Activated CD4-positive, alpha-beta T cell treated with anti-CD3 and anti-CD28 coated beads for 24 hours (primary cell): ENCODE measurements around the gene TAF1C.
"Not testable (repeated sequence)": the region's sequence is repeated elsewhere in the genome, so short reads cannot be mapped to it uniquely, and the experiment has no call there.

Experiments used
- DNase-seq, 2 donors: peaks; one replicate each; pipeline ENCODE4 v3.0.0-alpha.2; 2020; ENCODE audit warnings: low read depth in 2 of 2

Gene TAF1C

DNA sequence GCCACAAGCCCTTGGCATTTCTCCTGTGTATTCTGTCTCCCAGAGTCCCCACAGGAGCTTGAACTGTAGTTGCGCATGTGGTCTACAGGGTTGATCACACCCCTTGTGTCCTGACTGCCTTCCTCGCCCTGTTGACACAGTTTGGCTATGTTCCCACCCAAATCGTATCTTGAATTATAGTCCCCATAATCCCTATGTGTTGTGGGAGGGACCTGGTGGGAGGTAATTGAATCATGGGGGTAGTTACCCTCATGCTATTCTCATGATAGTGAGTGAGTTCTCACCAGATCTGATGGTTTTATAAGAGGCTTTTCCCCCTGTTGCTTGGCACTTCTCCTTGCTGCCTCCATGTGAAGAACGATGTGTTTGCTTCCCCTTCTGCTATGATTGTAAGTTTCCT is 25.3 kb upstream of the TAF1C start:
- DNase-seq: no peak

DNA sequence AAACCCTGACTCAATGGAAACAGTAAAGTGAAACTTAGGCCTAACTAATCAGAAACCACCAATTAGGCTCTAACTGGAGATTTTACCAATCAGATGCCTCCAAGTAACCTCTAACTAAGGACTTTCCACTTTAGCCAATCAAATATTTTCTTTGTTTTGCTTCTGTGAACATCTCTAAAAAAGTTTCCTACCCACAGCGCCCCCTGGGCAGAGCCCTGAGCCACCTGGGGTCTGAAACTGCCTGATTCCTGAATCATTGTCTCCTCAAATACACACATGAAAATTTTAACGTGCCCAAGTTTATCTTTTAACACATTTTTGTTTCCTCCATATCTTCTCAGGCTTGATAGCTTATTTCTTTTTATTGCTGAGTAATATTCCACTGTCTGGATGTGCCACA is 23.1 kb upstream of the TAF1C start:
- no peak for DNase-seq

DNA sequence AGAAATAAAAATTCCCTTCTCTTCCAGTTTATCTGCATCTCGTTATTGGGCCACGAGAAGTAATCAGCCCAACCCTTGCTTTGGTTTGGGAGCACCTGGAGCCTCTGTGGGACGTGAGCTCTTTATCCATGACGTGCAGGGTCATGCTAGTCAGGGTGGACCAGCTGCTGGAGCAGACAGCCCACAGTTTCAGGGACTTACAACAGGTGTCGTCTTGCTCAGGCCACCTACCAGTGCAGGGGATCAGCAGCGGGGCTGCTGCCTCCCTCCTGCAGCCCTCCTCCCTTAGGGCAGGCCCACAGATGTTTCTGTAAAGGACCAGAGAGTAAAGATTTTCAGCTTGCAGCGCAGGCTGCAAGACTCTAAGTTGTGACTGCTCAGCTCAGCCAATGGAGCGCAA is 21.0 kb upstream of the TAF1C start:
- no peak for DNase-seq

DNA sequence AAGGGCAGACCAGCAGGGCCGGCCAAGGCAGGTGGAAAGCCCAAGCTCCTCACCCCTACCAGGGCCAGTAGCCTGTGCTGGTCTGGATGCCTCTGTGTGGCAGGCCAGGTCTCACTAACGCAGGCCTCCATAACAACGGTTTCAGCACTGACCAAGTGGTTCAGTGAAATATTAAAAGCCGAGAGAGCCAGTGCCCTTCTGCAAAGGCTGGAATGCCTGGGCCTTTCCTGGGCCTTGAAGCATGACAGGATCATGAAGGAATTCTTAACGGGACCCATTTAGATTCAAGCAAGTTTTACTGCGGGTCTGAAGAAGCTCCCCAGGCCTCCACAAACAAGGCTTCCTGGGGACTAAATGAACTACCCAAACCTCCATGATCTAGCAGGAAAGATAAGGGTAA is 20.4 kb upstream of the TAF1C start:
- DNase-seq: no peak

DNA sequence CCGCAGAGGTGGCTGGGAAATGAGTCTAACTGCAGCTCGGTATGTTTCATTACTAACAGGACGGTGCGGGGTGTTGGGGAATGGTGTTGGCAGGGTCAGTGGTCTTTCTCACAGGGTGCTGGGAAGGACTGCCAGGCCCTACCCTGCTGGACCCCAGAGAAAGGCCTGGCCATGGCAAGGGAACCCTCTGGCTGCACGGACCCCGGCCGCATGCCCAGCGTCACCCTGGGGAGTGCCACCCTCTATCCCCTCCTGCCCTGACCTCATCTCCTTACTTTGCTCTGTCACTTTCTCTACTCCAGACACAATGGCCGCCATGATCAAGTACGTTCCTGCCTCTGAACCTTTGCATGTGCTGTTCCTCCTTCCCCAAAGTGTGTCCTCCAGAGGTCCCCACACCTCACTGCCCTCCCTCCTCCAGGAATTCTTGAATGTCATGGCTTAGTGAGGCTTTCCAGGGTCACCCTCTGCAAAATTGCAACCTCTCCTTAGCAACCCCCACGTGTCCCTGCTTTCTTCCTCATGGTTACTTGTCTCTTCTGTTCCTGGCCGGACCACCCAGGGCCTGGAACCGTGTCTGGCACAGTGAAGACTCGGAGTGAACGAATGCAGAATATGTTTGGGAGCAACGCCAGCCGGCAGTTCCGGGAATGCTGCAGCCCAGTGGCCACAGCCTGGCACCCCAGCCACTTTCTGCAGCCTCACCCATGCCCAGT is 19.3 kb upstream of the TAF1C start:
- no peak for DNase-seq

DNA sequence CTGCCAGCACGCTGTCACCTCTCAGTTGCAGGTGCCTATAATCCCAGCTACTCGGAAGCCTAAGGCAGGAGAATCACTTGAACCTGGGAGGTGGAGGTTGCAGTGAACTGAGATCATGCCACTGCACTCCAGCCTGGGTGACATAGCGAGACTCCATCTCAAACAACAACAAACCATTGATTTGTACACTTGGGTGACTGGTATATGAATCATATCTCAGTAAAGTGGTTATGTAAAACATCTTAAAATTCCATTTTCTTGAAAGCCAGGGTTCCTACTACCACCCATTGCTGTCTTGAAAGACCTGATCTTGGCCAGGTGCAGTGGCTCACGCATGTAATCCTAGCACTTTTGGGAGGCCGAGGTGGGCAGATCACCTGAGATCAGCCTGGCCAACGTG is 18.3 kb upstream of the TAF1C start:
- not testable (repeated sequence) for DNase-seq

DNA sequence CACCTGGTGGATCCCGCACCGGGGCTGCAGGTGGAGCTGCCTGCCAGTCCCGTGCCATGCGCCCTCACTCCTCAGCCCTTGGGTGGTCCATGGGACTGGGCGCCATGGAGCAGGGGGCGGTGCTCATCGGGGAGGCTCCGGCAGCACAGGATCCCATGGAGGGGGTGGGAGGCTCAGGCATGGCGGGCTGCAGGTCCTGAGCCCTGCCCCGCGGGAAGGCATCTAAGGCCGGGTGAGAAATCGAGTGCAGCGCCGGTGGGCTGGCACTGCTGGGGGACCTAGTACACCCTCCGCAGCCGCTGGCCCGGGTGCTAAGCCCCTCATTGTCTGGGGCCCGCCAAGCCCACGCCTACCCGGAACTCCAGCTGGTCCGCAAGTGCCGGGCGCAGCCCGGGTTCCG is 17.7 kb upstream of the TAF1C start:
- DNase-seq: not testable (repeated sequence)

DNA sequence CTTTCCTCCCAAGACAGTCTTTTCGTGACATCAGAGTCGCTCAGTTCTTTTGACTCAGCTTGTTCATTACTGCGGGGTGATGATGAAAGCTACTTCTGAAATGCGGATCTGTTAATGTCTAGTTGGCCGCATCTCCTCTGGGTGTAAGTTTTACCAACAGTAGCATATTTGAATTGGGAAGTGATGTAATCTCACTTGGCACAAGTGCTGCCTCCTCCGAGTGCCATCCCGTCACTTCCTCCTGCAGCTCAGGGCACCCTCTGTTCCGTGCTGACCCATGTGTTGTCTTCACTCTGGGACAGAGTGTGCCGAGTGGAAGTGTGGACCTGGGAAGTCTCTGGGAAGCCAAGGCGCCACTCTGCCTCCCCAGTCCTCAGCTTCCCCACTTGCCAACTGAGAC is 13.0 kb upstream of the TAF1C start:
- no peak for DNase-seq

DNA sequence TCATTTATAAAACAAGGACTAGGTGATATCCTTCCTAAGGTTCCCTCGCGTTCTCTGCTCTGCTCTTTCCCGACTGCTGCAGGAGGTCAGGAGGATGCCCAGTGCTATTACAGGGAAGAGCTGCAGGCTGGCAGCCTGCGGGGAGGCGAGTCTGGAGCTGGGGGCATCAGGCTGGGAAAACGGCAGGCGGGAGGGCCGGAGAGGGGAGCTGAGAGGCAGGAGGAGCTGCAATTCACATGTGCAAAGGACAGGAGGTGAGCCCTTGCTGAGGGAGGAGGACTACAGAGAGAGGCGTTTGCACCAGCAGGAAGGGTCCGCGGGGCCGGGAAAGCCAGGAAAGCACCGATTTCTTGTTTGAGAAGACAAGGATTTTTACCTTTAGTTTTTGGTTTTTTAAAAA is 12.2 kb upstream of the TAF1C start:
- no peak for DNase-seq

DNA sequence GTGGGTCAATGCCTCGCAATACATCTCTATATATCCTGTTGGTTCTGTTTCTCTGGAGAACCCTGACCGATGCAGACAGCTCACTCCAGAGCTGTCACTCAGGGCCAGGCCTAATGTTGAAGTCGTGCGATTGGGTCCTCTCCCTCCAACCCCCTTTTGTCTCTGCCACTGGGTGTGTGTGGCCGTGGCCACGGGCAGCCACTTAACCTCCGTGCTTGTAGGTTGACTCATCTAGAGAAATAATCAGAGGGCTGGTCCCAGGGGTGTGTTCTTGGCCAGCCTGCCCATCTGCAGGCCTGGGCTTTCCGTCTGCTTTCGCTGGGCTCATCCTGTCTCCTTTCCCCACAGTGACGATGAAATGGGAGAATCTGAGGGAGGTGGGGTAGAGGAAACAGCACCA is 11.5 kb upstream of the TAF1C start:
- no peak for DNase-seq

DNA sequence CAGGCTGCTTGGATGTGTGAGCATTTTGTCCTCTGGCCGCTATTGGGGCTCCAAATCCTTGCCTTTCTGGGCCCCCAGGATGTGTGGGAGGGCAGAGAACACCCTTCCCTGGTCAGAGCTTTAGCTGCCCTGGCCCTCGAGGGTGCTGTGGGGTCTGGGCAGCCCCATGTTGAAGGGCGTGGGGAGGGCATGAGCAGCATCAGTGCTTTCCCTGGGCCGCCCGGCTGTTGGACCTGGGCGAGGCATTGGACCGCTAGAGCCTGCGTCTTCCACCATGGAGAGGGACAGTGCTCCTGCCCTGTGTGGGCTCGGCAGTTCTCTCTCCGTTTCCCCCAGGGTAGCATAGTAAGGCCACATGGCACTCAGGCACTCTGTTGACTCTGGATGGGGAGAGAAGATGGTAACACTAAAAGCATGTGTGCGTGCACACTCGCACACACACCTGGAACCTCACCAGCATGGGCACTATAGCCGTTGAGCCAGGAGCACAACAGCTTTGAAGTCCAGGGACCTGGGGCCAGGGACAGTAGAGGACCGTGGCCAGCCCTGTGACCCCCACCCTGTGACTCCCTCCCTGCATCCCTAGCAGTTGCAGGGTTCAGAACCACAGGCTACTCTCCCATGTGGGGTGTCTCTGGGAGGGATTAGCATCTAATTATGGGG is 10.7 kb upstream of the TAF1C start:
- DNase-seq: no peak

DNA sequence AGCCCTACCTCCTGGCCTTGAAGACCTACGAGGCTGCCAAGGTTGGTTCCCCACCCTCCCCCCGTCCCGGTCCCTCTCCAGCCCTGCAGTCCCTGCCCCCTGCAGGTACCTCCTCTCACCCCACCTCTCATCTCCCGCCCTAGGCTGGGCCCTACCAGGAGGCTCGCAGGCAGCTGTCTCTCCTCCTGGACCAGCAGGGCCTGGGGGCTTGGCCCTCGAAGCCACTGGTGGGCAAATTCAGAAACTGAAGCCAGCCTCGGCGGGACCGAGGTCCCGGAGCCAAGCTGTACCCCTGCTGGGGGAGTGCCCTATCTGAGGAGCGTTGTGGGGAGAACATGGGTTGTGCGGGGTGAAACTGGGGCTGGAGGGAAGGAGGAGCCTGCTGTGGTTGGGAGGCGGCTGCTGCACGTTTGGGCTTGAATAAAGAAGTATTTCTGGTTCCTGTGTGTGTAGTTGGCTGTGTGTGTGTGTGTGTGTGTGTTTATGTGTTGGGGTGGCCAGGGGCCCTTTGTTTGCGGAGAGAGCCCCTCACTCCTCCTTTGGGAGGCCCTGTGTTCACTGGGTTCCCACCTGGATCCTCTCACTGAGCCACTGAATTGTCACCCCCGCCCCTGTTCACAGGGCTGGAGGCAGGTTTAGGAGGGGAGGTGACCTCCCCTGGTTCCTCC is 10.0 kb upstream of the TAF1C start:
- DNase-seq: no peak

DNA sequence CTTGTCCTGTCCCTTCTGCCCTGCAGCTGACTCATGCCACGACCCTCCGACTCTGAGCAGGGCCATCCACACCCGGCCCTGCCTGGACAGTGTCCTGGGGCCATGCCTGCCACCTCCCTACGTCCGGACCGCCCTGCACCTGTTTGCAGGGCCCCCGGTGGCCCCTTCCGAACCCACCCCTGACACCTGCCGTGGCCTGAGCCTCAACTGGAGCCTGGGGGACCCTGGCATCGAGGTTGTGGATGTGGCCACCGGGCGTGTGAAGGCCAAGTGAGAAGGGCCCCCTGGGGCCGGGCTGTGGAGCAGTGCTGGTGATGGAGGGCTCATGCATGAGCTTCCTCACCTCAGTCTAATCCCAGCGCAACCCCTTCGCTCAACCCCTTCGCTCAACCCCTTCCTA is 9.2 kb upstream of the TAF1C start:
- DNase-seq: no peak

DNA sequence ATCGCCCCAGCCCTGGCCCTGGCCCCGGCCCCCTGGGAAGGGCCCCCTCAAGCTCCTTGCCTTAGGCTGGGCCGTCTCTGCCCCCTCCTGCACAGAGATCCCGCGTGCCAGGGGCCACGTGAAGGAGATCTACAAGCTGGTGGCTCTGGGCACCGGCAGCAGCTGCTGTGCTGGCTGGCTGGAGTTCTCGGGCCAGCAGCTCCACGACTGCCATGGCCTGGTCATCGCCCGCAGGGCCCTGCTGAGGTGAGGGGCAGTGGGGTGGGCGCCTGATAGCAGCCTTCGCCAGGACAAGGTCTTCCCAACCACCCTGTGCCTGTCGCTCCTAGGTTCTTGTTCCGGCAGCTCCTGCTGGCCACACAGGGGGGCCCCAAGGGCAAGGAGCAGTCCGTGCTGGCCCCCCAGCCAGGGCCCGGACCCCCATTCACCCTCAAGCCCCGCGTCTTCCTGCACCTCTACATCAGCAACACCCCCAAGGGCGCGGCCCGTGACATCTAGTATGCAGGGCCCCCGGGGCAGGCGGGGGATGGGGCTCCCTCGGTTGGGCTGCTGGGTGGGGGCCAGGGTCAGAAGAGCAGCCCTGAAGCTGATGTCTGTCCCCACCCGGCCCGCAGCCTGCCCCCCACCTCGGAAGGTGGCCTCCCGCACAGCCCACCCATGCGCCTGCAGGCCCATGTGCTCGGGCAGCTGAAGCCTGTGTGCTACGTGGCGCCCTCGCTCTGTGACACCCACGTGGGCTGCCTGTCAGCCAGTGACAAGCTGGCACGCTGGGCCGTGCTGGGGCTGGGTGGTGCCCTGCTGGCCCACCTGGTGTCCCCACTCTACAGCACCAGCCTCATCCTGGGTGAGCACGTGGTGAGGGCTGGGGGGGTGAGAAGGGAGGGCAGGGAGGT is 8.6 kb upstream of the TAF1C start:
- no peak for DNase-seq

DNA sequence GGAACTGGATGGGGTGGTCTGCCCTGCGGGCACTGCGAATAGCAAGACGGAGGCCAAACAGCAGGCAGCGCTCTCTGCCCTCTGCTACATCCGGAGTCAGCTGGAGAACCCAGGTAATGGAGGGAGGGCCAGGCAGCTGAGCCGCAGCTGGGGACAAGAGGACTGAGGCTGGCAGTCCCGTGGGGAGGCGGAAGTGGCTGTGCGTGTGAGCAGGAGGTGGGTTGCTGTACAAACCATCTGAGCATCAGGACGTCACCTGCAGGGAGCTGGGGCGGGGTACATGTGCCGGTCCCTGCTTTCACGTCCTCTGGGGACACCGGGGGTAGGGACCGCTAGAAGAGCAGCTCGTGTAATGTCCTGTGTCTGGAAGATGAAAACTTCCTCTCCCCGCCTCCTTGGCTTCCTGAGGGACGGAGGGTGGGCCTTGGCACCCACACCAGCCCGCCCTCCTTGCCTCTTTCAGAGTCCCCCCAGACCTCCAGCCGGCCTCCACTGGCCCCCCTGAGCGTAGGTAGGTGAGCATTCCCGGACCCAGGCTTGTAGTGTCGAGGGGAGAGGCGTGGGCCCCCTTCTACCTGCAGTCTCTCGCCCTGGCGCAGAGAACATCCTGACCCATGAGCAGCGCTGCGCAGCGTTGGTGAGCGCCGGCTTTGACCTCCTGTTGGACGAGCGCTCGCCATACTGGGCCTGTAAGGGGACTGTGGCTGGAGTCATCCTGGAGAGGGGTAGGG is 7.8 kb upstream of the TAF1C start:
- DNase-seq: no peak

DNA sequence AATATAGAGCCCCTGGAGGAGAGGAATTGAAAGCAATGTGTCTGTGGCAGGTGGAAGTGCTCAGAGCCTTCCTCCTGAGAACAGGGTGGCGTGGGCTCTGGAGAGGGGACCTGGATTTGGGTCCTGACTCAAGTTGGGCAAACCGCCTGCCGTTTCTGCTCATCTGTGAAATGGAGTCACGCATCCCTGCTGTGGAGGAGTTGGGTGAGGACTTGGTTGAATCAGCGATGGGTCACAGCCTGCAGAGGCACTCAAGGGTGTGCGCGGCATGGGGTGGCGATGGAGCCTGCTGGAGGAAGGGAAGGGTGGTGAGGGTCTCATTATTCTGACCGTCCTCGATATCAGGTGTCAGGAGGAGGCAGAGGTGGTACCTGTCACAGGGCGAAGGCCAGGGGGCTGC is 7.2 kb upstream of the TAF1C start:
- no peak for DNase-seq

DNA sequence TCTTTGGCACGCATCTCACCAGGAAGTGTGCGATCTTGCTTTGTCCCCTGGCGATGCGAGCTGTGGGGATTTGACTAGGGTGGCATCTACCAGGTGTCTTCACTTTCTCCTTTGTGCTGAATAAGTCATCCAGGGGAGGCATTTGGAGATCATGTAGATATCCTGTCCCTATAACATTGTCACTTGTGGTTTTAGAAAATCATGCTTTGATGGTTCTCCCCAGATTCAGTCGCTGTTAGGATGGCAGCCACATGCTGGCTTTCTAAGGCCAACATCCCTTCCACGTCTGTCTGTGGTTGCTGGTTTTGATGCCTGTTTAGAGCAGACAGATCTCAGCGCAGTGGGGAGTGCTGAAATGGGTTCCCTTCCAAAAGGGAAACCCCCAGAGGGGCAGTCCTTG is 6.6 kb upstream of the TAF1C start:
- DNase-seq: no peak

DNA sequence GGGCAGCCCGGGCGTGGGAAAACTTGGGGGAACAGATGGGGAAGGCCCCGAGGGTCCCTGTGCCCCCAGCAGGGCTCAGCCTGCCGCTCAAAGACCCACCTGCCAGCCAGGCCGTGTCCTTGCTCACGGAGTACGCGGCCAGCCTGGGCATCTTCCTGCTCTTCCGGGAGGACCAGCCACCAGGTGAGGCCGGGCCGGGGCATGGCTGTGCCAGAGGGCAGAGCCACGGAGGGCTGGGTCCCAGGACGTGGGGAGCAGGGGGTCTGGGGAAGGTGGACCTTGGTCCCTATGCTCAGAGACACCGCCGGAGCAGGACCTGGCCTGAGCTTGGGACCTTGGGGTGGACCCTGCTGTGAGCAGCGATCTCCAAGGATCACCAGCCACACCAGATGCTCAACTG is 4.6 kb upstream of the TAF1C start:
- DNase-seq: no peak

DNA sequence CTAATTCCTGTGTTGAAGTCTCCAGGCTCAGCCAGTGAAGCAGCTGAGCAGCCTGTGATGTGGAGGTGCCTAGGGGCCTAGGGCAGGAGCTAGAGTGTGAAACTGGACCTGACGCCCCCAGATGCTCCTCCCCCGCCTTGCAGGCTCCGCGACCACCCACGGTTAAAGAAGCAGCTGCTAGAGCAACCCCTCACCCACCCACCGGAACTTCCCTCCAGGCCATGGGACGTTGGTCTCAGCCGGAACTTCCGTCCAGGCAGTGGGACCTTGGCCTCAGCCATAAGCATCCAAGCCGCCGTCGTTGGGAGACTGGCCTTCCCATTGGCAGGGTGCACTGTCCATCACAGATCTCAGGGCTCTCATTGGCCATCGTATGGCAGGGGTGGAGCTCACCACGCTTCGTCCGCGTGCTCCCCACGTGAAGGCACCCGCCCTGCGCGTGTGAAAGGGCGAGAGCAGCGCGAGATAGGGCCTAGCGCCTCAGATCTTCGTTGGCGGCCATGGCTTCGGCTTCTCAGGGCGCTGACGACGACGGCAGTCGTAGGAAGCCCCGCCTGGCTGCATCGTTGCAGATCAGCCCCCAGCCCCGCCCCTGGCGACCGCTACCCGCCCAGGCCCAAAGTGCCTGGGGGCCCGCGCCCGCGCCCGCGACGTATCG is 4.0 kb upstream of the TAF1C start, which contains the start of gene ADAD2:
Gene ADAD2 (plus strand): TSS at position 427 of the 658 bp plus-strand sequence. CDS start 74 bp downstream, at position 501.
- DNase-seq: no peak

DNA sequence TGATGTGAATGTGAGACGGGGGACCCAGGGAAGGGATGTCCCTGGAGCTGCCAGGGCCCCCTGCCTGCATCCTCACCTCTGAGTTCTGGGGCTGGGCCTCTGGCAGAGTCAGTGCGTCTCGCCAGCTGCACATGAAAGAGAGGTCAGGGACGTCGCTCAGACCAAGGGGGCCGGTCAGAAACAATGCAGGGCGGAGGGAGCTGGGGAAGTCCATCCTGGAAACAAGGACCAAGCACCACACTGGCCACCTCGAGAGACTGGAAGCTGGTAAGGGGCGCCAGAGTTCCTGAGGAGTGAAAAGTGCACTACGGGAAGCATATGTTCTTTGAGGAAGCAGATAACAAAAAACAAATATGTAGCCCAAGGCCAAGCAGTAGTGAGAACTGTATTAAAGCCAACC is 2.1 kb downstream of the TAF1C start:
- no peak for DNase-seq
